Breast epithelium (tissue), 3 donors: ENCODE results near the gene SDC1.

Experiments
- CTCF ChIP-seq, 3 donors: fragments of 450-650 bp; IDR thresholded peaks; one replicate each; pipeline ENCODE4 v1.5.1; 2016 to 2017; ENCODE audit warnings: antibody characterized with exemption in 3 of 3, mild to moderate bottlenecking in 3 of 3, moderate library complexity in 3 of 3
- POLR2A ChIP-seq: fragments of 450-650 bp; IDR thresholded peaks from one replicate; pipeline ENCODE4 v1.6.1; 2016; ENCODE audit warnings: antibody characterized with exemption, mild to moderate bottlenecking, moderate library complexity
- POLR2AphosphoS5 ChIP-seq, 3 donors: sonication (generic); formaldehyde crosslinking; IDR thresholded peaks; one replicate each; pipeline ENCODE4 v1.6.1; 2017; ENCODE audit warnings: antibody characterized with exemption in 3 of 3

GRCh38 chr2:20193185-20193584, 31.7 kb downstream of the SDC1 start:
- no peak for TF ChIP-seq CTCF (IDR thresholded peaks at IDR 0.05)
- no peak for TF ChIP-seq POLR2A
- no peak for TF ChIP-seq POLR2AphosphoS5 (IDR thresholded peaks at IDR 0.05)
